Measurements from ENCODE around the gene EPHA6. TPM values are rescaled to one million over a fixed set of nuclear protein-coding genes. Genes with fewer than 3 reads are reported as not detected.

The EPHA6 gene
- total and polyA plus RNA-seq, 7 donors, result 0.04 TPM; not detected in 6

- Histone ChIP-seq H3K27ac (peak overlapping the region; percentile 81), H3K36me3 (ENCODE audit: insufficient read depth in 1 of 2, low read depth in 1 of 2) (peaks cover 0 to 6% of the 10 kb centered on the region in 2 donors), H3K9me3 (no peaks in the 10 kb centered on the region), H3K4me3 (peak overlapping the region; percentile 89), H3K4me1 (peaks cover 5% of the 10 kb centered on the region), H3K27me3 (ENCODE audit: insufficient read depth in 3 of 3, low read length in 2 of 3) (no peaks in the 10 kb centered on the region)
- ATAC-seq, result peak in 3 of 4 donors; percentile 2 to 20 (median 3)
- TF ChIP-seq, protein P1, sequence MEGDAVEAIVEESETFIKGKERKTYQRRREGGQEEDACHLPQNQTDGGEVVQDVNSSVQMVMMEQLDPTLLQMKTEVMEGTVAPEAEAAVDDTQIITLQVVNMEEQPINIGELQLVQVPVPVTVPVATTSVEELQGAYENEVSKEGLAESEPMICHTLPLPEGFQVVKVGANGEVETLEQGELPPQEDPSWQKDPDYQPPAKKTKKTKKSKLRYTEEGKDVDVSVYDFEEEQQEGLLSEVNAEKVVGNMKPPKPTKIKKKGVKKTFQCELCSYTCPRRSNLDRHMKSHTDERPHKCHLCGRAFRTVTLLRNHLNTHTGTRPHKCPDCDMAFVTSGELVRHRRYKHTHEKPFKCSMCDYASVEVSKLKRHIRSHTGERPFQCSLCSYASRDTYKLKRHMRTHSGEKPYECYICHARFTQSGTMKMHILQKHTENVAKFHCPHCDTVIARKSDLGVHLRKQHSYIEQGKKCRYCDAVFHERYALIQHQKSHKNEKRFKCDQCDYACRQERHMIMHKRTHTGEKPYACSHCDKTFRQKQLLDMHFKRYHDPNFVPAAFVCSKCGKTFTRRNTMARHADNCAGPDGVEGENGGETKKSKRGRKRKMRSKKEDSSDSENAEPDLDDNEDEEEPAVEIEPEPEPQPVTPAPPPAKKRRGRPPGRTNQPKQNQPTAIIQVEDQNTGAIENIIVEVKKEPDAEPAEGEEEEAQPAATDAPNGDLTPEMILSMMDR (IDR thresholded peaks at IDR 0.05), result no peak
- WGBS, 3 donors, result 20 to 26% (median 21%) methylated on average over 22 of the region's 22 CpGs
- intact Hi-C loops (cut with DNase I), result no loop called here
- DNase-seq, result no peak
Observed at GRCh38 chr3:97763586-97764406, 949.4 kb downstream of the EPHA6 start.

- Histone ChIP-seq H3K27me3 (ENCODE audit: insufficient read depth in 3 of 3, low read length in 2 of 3) (no peaks in the 10 kb centered on the region), H3K4me3 (peak within 1 kb of the TSS; percentile 89), H3K36me3 (ENCODE audit: insufficient read depth in 1 of 2, low read depth in 1 of 2) (peaks cover 0 to 14% of the 10 kb centered on the region in 2 donors), H3K27ac (peak within 1 kb of the TSS; percentile 81), H3K9me3 (no peaks in the 10 kb centered on the region), H3K4me1 (peaks cover 5% of the 10 kb centered on the region)
- DNase-seq (peak; percentile 82 to 90), ATAC-seq (peak; percentile 95 to 99 (median 98))
- intact Hi-C loops (cut with DNase I), result no loop called here
- TF ChIP-seq, protein P1 (IDR thresholded peaks at IDR 0.05), result no peak
- 0 to 1% (median 1%) methylated on average over 43 to 46 of the region's 46 CpGs for WGBS, 3 donors
Observed at GRCh38 chr3:97764407-97765238, 950.2 kb downstream of the EPHA6 start, which contains the start of gene ARL6. Gene ARL6 (plus strand): TSS chr3:97764758. CDS start chr3:97768108, 3,350 bp downstream.

- Histone ChIP-seq H3K36me3 (ENCODE audit: insufficient read depth in 1 of 2, low read depth in 1 of 2) (peaks cover 0 to 19% of the 10 kb centered on the region in 2 donors), H3K4me1 (peaks cover 5% of the 10 kb centered on the region), H3K4me3 (peak overlapping the region; percentile 89), H3K27ac (no peak overlapping the region), H3K9me3 (no peaks in the 10 kb centered on the region), H3K27me3 (ENCODE audit: insufficient read depth in 3 of 3, low read length in 2 of 3) (no peaks in the 10 kb centered on the region)
- ATAC-seq, result no peak
- TF ChIP-seq, protein P1 (IDR thresholded peaks at IDR 0.05), result no peak
- WGBS, 3 donors, result 21 to 27% (median 25%) methylated on average over 2 of the region's 2 CpGs
- no peak for DNase-seq
- intact Hi-C loops (cut with DNase I), result no loop called here
Observed at GRCh38 chr3:97765336-97765735, 950.9 kb downstream of the EPHA6 start.

GRCh38 chr3:97772926-97773325, 958.5 kb downstream of the EPHA6 start:
- intact Hi-C loops (cut with DNase I), result no loop called here
- no peaks in the 10 kb centered on the region for H3K27me3 ChIP-seq (ENCODE audit: insufficient read depth in 3 of 3, low read length in 2 of 3)
- H3K4me1 ChIP-seq, result no peaks in the 10 kb centered on the region
- no peak overlapping the region for H3K27ac ChIP-seq
- DNase-seq (no peak), ATAC-seq (no peak)
- TF ChIP-seq, protein P1 (IDR thresholded peaks at IDR 0.05), result no peak
- H3K4me3 ChIP-seq, result no peak overlapping the region
- WGBS, 3 donors, result 97 to 98% (median 98%) methylated on average over 3 of the region's 3 CpGs
- H3K36me3 ChIP-seq (ENCODE audit: insufficient read depth in 1 of 2, low read depth in 1 of 2), result peaks cover 0 to 19% of the 10 kb centered on the region in 2 donors
- peaks cover 8% of the 10 kb centered on the region for H3K9me3 ChIP-seq
